GM21737 (cell line): Measurements from ENCODE around the gene CCZ1B.
"Not testable (repeated sequence)": the region's sequence is repeated elsewhere in the genome, so short reads cannot be mapped to it uniquely, and the experiment has no call there.

Source experiments
- ATAC-seq: cut with Tn5 transposase; IDR thresholded peaks from one replicate; pipeline ENCODE4 v1.9.1; 2021; ENCODE audit warnings: mild to moderate bottlenecking, moderate library complexity; ENCODE audit not compliant: unreplicated experiment

Gene CCZ1B

DNA sequence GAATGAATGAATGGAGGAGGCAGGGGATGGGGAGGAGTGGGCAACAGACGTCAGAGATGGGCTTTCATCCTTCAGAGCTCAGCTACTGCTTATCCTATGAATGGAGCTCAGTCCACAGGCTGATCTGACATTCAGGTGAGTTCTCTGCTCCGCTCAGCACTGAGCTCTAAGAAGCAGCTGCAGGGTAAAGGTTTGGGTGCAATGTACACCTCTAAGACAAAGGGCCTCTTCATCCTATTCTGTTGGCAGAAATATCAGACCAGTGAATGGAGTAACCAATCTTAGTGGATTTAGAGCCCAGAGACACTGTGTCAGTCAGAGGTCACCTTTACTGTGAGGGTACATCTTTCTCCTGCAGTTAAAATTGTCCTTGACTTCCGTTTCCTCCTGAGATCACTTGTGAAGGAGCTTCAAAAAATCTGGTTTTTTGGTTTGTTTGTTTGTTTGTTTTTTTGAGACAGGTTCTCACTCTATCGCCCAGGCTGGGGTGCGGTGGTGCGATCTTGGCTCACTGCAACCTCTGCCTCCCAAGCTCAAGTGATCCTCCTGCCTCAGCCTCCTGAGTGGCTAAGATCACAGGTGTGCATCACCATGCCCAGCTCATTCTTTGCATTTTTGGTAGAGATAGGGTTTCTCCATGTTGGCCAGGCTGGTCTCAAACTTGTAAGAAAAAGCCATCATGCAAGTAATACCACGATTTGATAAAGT, 5.1 kb upstream of the CCZ1B start:
- no peak for ATAC-seq

DNA sequence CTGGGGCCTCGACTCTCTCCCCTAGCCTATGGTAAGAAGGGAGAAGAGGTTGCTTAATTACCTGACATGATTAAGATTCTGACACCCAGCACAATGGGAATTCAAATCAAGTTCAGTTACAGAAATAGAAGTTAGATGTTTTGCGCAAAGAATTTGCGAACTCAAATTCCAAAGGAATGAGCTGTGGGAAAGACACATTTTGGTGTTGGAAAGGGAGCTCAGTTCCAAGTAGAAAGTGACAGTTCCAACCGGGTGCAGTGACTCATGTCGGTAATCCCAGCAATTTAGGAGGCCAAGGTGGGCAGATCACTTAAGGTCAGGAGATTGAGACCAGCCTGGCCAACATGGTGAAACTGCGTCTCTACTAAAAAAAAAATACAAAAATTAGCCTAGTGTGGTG, 4.0 kb upstream of the CCZ1B start:
- not testable (repeated sequence) for ATAC-seq

DNA sequence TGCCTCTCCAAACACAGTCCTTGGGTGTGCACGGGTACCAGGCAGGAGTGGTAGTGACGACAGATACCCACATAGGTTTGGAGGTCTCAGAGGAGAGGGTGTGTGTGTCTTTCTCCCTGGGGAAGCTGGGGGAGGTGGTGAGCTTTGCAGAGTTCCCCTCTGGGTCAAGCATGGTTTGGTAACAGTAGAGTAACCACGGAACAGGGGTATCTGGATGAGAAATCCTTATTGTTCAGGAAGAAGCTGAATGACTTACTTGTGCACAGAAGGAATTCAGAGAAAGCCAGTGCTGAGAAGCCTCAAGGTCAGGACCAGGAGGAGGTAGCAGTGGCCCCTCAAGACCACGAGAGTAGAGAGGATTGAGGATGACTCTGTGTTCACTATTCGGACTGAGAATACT, 3.5 kb upstream of the CCZ1B start:
- not testable (repeated sequence) for ATAC-seq

DNA sequence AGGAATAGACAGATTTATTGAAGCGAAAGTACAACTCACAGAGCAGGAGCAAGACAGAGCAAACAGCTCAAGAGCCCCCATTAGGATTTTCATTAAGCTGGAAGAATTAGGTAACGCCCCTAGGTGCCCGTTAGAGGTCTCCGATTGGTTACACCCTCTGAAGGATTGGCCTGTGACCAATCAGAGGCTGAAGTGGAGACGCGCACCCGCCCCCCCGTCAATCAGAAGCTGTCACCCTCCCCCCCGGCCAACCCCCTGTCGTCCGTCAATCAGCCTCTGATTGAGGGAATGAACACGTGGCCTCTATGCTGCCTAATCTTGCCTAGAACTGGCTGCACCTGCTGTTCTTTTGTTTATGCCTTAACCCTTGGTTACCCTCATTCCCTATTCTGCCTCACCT, 1.1 kb upstream of the CCZ1B start:
- ATAC-seq = not testable (repeated sequence)

DNA sequence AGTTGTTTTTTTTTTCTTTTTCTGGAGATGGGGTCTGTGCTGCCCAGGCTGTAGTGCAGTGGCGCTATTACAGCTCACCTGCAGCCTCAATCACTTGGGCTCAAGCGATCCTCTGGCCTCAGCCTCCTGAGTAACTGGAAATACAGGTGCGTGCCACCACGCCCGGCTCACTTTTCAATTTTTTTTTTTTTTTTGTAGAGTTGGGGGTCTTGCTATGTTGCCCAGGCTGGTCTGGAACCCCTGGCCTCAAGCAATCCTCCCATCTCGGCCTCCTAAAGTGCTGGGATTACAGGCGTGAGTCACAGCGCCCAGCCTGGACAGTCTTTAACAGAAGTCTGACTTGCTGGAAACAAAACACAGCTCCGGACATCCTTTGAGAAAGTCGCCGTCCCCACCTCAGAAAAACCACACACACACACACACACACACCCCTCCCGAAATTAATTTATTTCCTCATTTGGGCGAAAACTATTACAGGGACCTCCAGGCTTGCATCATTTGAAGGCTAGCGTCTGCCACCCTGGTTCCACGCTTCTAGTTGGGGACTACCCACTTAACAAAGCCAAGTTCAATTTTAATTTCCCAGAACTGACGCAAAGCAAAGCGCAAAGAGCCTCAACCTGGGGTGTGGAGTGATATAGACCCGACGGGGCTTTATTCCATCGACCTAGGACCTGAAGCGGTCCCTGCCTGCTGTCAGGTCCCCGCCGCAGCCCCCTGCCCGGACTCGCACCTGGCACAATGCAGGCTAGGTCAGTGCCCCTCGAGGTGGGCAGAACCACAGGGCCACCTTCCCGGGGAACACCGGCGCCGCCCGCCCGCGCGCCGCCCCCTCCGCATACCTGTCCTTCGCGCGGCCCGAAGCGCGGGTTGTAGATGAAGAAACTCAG, 594 bp downstream of the CCZ1B start:
- ATAC-seq = peak; percentile 57

DNA sequence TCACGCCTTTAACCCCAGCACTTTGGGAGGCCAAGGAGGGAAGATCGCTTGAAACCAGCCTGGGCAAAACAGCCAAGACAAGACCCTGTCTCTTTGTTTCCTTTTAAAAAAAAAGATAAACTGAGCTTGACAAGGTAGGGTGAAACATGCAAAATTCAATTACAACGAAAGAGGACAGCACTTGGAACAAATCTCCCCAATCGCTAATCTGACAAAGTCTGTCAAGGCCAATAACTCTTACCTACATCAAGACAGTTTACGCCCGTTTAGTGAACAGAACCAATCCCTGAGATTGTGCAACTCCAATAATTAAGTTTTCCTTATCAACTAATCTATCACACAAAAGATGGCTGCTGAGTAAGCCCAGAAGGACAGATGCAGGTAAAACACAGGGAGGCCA, 4.5 kb downstream of the CCZ1B start:
- ATAC-seq = not testable (repeated sequence)

DNA sequence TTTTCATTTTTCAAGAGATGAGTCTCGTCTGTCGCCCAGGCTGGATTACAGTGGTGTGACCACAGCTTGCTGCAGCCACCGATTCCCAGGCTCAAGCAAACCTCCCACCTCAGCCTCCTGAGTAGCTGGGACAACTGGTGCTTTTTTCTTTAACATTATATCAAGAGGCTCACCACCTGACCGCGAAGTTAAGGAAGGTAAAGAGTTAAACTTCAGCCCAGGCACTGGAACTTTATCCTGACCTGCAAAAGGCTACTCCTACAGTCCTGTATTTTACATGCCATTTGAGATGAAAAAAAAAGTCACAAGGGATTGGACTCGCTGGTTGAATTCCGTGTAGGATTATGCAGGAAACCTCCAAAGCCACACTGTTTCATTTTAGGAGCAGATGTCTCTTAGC, 10.6 kb downstream of the CCZ1B start:
- ATAC-seq = not testable (repeated sequence)

DNA sequence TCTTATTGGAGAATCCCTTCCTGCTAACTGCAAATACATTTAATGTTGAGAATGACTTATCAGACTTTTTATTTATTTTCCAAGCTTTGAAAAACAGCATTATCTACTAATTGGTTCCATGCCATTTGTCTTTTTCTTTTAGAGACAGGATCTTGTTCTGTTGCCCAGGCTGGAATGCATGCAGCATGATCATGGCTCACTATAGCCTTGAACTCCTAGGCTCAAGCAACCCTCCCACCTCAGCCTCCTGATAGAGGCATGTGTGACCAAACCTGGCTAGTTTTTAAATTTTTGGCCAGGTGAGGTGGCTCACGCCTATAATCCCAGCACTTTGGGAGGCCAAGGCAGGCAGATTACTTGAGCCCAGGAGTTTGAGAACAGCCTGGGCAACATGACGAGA, 13.1 kb downstream of the CCZ1B start:
- not testable (repeated sequence) for ATAC-seq

DNA sequence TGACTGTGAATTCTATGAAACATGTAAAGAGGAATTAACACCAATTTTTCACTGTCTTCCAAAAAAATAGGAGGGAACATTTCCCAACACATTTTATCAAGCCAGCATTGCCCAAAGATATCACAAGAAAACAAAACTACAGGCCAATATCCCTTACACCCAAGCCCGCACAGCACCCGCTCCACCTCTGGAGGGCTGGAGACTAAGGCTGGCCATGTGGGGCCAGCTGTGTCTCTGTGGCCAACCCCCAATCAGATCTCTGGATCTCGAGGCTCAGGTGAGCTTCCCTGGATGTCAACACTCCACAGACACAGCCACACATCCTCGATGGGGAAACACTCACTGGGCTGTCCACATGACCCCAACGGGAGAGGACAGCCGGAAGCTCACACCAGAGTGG, 18.1 kb downstream of the CCZ1B start:
- ATAC-seq = not testable (repeated sequence)

DNA sequence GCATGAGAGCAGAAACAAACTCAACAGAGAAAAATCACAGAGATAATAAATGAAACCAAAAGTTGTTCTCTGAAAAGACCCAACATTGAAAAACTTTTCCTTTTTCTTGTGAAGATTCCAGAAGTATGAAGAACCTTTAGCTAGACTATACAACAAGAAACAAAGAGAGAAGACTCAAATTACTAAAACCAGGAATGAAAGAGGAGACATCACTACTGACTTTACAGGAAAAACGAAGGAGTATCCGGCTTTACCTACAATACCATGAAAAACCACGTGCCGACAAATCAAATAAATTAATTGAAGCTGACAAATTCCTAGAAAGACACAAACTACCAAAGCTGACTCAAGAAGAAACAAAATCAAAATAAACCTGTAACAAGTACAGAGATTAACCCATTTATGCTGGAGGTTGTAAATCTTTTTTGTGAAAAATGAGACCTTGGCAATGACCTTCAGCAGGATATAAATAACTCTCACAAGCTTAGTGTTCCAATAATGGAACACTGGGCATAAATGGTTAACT, 18.6 kb downstream of the CCZ1B start:
- ATAC-seq = not testable (repeated sequence)

DNA sequence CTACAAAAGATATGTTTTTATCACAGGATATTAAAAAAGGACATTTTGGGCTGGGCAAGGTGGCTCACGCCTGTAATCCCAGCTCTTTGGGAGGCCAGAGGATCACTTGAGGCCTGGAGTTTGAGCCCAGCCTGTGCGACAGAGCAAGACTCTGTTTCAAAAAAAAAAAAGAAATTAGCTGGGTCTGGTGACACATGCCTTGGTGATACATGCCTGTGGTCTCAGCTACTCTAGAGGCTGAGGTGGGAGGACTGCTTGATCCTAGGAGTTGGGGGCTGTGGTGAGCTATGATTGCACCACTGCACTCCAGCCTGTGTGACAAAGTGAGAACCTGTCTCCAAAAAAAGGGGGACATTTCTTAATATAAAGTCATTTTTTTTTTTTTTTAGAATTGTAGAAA, 25.7 kb downstream of the CCZ1B start:
- ATAC-seq = not testable (repeated sequence)

DNA sequence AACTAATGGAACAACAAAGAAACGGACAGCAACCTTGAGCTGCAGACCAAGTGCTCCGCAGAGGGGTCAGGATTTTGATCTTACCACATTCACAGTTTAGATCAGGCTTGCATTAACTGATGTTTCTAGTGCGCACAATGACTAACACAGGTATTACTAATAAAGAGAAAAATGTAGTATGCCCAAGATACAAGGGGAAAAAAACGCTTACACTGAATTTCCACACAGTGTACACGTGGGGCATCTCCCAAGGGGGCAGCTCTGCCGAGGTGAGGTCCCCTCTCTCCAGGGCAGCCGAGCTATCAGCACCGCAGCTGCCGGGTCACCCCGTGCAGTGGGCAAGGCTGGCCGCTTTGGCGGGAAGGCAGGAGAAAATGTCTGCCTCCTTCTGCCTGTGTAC, 26.2 kb downstream of the CCZ1B start:
- ATAC-seq = not testable (repeated sequence)

DNA sequence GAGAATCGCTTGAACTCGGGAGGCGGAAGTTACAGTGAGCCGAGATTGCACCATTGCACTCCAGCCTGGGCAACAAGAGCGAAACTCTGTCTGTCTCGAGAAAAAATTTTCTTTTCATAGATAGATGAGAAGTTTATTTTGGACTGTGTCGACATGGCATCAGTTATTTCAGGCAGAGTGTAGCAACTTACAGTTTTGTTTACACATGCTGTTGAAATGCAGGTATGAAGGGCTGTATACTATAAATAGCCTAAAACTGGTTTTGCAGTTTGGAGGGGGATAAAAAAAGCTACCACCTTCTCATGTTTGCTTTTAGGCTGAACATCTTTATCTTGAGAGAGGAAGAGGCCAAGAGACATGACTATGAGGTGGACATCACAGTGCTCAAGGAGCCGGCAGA, 28.0 kb downstream of the CCZ1B start:
- ATAC-seq = not testable (repeated sequence)

DNA sequence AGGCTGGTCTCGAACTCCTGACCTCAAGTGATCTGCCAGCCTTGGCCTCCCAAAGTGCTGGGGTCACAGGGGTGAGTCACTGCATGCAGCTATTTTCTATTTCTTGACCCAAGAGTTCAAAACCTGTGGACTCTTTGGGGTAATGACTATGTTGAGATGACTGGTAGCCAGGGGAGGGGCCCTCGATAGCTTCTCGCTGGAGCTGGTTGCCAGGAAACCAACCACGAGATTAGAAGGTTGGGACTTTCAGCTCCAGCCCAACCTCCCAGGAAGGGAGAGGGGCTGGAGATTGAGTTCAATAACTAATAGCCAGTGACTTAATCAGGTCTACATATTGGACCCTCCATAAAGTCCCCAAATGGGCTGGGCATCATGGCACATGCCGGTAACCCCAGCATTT, 28.9 kb downstream of the CCZ1B start:
- not testable (repeated sequence) for ATAC-seq

DNA sequence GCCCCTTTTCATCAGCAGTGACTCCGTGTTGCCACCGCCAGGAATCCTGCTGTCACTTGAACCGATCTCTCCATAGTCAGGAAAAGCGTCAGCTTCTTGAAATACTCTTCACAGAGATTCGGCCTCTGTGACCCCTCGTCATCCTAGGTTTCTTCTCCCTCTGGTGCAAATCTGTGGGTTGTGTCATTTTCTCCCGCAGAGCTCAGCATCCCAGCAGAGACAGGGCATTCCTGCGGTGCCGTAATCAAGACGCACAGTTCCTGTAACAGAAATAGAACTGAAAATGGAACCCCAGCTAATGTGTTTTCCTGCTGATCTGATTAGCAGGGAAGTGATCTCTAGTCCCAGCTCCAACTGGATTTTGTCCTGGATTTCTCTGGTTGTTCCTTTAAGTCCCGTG, 31.8 kb downstream of the CCZ1B start:
- not testable (repeated sequence) for ATAC-seq

DNA sequence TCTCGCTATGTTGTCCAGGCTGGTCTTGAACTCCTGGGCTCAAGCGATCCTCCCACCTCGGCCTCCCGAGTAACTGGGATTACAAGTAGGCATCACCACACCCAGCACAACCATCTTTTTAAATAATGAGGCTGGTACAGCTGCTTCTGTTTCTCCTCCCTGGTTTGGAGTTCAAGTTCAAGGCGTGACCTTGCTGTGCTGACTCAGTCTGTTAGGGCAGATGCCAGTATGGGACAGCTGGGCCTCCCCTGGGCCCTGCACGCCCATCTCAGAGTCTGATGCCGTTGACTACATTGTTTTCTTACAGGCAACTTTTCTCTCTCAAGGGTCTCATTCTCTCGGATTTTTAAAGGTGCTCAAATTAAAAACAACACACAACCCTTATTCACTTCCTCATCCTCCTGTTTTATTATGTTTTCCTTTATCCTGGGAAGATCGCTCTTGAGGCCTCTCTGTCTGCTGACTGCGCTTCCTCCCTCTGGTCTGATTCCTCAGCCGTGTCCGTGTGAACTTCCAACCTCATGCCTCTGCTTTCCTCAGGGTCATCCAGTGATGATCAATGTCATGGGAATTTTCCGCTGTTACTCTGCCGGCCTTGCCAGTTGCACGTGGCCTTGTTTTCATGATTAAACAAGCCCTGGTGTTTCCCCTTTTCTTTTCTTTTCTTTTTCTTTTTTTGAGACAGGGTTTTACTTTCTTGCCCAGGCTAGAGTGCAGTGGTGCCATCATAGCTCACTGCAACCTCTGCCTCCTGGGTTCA, 33.8 kb downstream of the CCZ1B start:
- not testable (repeated sequence) for ATAC-seq

DNA sequence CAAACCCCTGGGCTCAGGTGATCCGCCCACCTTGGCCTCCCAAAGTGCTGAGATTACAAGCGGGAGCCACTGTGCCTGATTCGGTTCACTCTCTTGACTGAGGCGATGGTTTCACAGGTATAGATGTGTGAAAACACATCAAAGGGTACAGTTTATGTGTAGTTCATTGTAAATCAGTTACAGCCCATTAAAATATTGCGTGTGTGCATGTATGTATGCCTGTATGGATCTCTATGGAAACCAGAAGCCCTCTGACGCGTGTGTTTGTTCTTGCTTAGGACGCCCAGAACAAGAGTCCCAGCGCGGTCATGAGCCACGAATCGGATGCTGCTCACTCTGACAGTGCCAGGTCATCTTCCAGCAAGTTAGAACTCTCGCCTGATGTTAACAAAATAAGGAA, 36.7 kb downstream of the CCZ1B start:
- ATAC-seq = not testable (repeated sequence)

DNA sequence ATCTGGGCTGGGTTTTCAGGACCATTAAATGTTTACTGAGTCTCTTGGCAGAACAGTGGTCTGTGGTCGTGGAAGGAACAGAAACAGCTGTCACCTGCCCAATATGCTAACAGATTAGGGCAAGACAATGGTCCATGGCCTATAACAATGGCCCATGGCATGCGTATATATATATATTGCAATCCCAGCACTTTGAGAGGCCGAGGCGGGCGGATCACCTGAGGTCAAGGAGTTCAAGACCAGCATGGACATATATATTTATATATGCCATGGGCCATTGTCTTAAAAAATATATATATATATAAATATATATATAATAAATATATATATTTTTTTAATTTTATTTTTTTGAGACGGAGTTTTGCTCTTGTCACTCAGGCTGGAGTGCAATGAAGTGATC, 44.5 kb downstream of the CCZ1B start:
- not testable (repeated sequence) for ATAC-seq

DNA sequence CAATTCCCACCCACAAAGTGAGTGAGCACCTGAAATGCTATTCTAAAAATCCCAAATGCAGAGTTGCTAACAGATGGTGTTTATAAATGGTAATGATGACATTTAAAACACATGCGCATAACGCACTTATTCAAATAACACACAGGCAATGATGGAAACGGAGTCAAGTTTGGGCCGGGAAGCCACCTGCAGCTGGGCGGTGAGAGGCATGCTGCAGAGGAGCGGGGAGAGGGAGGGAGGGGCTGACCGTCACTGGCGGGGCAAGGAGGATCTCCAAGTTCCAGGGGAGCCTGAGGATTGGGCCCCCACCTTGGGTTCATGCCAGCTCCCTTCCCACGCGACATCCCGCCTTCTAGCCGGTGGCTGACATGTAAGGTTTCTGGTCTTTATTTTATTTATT, 64.9 kb downstream of the CCZ1B start:
- not testable (repeated sequence) for ATAC-seq

DNA sequence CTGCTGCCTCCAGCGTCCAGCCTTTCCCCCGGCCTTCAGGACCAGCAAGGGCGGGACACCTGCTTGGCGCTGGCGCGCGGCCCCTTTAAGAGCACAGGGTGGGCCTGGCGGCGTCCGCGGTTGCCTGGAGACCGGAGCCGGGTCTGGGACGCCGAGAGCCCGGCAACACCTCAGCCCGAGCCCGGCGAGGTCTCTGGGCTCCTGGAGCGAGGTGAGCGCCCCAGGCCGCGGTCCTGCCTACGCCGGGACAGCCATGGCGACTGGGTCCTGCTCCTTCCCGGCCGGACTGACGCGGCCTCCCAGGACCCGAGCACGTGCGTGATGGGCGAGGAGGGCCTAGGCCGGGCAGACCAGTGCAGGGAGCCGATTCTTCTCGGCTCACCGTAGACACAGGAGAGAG, 72.1 kb downstream of the CCZ1B start, which contains the start of gene RSPH10B2:
TSS of gene RSPH10B2 (plus strand) at position 140 of the 400 bp plus-strand sequence. CDS start 3,575 bp downstream, outside the sequence.
- ATAC-seq = not testable (repeated sequence)

DNA sequence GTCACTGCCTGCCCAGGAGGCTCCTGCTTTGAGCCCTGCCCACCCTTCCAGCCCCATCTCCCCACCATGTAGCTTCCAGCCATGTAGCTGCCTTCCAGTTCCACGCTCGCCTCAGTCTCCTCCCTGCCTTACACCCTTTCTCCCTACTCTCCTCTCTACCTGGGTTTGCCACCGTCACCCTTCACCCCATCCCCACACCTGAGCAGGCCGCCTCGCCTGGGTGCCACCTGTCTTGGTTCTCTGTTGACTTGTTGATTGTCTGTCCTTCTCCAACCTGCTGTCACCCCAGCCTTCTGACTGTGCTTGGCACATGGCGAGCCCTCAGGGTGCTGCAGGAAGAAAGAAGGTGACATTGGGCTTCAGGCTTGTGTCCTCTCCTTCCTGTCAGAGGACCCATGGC, 75.9 kb downstream of the CCZ1B start:
- not testable (repeated sequence) for ATAC-seq
